Prostate gland (tissue), 2 donors: Measurements from ENCODE around the gene VNN1. TPM values are rescaled to one million over a fixed set of nuclear protein-coding genes. Genes with fewer than 3 reads are reported as not detected.

Experiments
- DNase-seq: peaks from one replicate; pipeline ENCODE4 v3.0.0-alpha.2; 2019; ENCODE audit warnings: low spot score
- H3K27ac ChIP-seq, 2 donors: fragments of 200-600 bp; sonication (generic); 2 replicates each; pipeline ENCODE4 v1.5.1; 2017 to 2019
- H3K27me3 ChIP-seq: fragments of 200-600 bp; sonication (generic); replicated peaks from 2 replicates; pipeline ENCODE4 v1.5.1; 2019; ENCODE audit not compliant: insufficient read depth
- H3K36me3 ChIP-seq, 2 donors: fragments of 200-600 bp; sonication (generic); 1 replicate in 1 of 2; 2 replicates in 1 of 2; pipeline versions ENCODE4 v1.5.1 to v1.8.1; 2017 to 2019
- H3K4me1 ChIP-seq: fragments of 200-600 bp; sonication (generic); replicated peaks from 2 replicates; pipeline ENCODE4 v1.5.1; 2019
- H3K4me3 ChIP-seq, 2 donors: fragments of 200-600 bp; sonication (generic); 2 replicates each; pipeline ENCODE4 v1.5.1; 2017 to 2019
- H3K9me3 ChIP-seq: fragments of 200-600 bp; sonication (generic); 2 replicates; pipeline ENCODE4 v1.5.1; 2017
- POLR2A ChIP-seq: fragments of 450-650 bp; IDR thresholded peaks from one replicate; pipeline ENCODE4 v1.6.1; 2016; ENCODE audit warnings: antibody characterized with exemption, mild to moderate bottlenecking
- POLR2AphosphoS5 ChIP-seq: sonication (generic); formaldehyde crosslinking; IDR thresholded peaks from one replicate; pipeline ENCODE4 v1.6.1; 2017; ENCODE audit warnings: antibody characterized with exemption
- WGBS: methylation state at CpG from one replicate; pipeline ENCODE4 v1.1.5; 2018; 5-methylcytosine and 5-hydroxymethylcytosine counted together
- intact Hi-C: fragments of 100-400 bp; cut with DNase I; formaldehyde crosslinking; loops from one replicate; pipeline ENCODE4 v1.14.2; 2022
- total RNA-seq, 2 donors: library from RNA; depleted of rRNA; stranded (reverse); fragments of >200 nt; gene quantifications; one replicate each; pipeline ENCODE4 v1.1.0, GENCODE V29; 2016
- TF ChIP-seq, protein P1 (sequence below), 4 experiments: fragments of 200-600 bp in 2 of 4; fragments of 450-650 bp in 2 of 4; sonication (generic) in 2 of 4; IDR thresholded peaks; 1 replicate in 3 of 4; 2 replicates in 1 of 4; pipeline ENCODE4 v1.5.1; 2016 to 2019; ENCODE audit warnings: antibody characterized with exemption in 4 of 4, mild to moderate bottlenecking in 2 of 4, moderate library complexity in 2 of 4

VNN1 gene
- total RNA-seq, 2 donors from 2014 or later, result 0.32 to 0.34 TPM

DNA sequence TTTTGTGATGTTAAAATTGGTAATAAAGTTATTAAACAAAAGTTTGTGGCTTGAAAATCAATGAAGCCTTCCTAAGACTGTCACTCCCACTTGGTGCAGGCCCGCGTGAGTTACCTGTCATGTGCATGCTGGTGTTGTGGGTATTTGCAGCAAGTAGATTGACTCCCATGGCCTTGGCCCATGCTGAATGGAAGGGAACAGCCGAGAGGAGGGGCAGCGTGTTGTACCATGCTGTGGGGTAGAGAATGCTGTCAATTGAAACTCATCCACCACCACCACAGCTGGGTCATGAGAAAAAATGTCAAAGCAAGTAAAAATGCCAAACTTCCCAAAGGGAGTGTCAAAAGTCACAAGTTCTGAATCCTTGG is 12.7 kb upstream of the VNN1 start:
- 82% methylated on average over 4 of the region's 4 CpGs for WGBS
- intact Hi-C loops, result no loop called here

DNA sequence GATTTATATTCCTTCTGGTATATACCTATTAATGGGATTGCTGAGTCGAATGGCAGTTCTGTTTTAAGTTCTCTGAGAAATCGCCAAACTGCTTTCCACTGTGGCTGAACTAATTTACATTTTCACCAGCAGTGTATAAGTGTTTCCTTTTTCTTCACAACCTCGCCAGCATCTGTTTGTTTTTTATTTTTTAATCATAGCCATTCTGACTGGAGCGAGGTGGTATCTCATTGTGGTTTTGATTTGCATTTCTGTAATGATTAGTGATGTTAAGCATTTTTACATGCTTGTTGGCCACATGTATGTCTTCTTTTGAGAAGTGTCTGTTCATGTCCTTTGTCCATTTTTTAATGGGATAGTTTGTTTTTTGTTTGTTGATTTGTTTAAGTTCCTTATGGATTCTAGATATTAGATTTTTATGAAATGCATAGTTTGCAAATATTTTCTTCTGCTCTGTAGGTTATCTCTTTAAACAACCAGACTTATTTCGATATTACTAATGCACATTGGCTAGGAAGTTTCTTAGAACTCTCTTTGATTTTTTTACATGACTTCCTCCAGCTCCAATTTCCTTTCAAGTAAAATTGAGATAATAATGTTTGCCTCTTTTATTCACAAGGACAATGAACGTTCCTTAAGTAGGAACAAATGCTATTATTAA is 12.2 kb upstream of the VNN1 start:
- Histone ChIP-seq H3K9me3 (no peaks in the 10 kb centered on the region), H3K4me3 (no peak overlapping the region), H3K27me3 (no peaks in the 10 kb centered on the region), H3K27ac (no peak overlapping the region), H3K4me1 (no peaks in the 10 kb centered on the region), H3K36me3 (no peaks in the 10 kb centered on the region)
- no peak for DNase-seq
- TF ChIP-seq POLR2A, result no peak
- no peak for TF ChIP-seq POLR2AphosphoS5
- TF ChIP-seq, protein P1, sequence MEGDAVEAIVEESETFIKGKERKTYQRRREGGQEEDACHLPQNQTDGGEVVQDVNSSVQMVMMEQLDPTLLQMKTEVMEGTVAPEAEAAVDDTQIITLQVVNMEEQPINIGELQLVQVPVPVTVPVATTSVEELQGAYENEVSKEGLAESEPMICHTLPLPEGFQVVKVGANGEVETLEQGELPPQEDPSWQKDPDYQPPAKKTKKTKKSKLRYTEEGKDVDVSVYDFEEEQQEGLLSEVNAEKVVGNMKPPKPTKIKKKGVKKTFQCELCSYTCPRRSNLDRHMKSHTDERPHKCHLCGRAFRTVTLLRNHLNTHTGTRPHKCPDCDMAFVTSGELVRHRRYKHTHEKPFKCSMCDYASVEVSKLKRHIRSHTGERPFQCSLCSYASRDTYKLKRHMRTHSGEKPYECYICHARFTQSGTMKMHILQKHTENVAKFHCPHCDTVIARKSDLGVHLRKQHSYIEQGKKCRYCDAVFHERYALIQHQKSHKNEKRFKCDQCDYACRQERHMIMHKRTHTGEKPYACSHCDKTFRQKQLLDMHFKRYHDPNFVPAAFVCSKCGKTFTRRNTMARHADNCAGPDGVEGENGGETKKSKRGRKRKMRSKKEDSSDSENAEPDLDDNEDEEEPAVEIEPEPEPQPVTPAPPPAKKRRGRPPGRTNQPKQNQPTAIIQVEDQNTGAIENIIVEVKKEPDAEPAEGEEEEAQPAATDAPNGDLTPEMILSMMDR (IDR thresholded peaks at IDR 0.05), result no peak
- intact Hi-C loops, result no loop called here
- WGBS, result 68% methylated on average over 6 of the region's 6 CpGs

More for the DNA sequence above, 12.7 kb upstream of the VNN1 start:
- no peaks in the 10 kb centered on the region for H3K9me3 ChIP-seq
- H3K36me3 ChIP-seq, result no peaks in the 10 kb centered on the region
- H3K4me1 ChIP-seq, result no peaks in the 10 kb centered on the region
- no peak overlapping the region for H3K4me3 ChIP-seq
- TF ChIP-seq, protein P1 (IDR thresholded peaks at IDR 0.05), result no peak
- TF ChIP-seq POLR2AphosphoS5 (no peak), POLR2A (no peak)
- DNase-seq, result no peak
- H3K27me3 ChIP-seq, result no peaks in the 10 kb centered on the region
- H3K27ac ChIP-seq, result no peak overlapping the region

DNA sequence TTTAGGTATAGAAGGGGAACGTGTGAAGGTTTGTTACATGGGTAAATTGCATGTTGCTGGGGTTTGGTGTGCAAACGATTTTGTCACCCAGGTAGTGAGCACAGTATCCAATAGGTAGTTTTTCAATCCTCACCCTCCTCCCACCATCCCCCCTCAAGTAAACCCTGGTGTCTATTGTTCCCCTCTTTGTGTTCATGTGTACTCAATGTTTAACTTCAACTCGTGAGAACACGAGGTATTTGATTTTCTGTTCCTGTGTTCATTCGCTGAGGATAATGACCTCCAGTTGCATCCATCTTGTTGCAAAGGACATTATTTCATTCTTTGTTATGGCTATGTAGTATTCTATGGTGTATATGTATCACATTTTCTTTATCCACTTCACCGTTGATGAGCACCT is 11.6 kb upstream of the VNN1 start:
- DNase-seq, result no peak
- H3K27me3 ChIP-seq, result no peaks in the 10 kb centered on the region
- TF ChIP-seq POLR2AphosphoS5, result no peak
- TF ChIP-seq, protein P1 (IDR thresholded peaks at IDR 0.05), result no peak
- TF ChIP-seq POLR2A, result no peak
- no peak overlapping the region for H3K4me3 ChIP-seq
- no peak overlapping the region for H3K27ac ChIP-seq
- intact Hi-C loops, result no loop called here
- no peaks in the 10 kb centered on the region for H3K36me3 ChIP-seq
- H3K4me1 ChIP-seq, result no peaks in the 10 kb centered on the region
- 66% methylated on average over 6 of the region's 6 CpGs for WGBS
- H3K9me3 ChIP-seq, result no peaks in the 10 kb centered on the region

DNA sequence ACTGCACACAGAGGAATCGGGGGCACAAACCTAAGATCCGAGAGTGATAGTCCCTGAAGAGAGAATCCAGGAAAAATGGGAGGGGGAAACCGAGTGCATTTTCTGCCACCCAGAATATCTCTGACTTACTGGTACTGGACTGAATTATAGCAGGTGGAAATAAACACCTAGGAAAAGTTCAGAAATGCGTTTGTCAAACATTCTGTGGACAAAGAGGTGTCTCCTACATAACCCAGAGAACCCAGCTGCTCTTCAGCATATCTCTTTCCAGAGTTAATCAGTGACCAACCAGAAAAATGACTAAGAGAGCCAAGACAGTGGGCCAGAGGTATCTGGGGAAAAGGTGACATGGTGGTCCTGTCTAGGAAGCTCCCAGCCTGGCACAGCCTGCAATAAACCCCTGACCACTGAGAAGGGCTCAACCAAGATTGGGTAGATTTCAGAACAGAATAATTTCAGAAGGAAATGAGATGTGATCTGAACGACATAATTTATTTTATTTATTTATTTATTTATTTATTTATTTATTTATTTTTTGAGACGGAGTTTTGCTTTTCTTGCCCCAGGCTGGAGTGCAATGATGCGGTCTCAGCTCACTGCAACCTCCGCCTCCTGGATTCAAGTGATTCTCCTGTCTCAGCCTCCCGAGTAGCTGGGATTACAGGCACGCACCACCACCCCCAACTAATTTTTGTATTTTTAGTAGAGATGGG is 6.0 kb upstream of the VNN1 start:
- intact Hi-C loops, result no loop called here

More for the DNA sequence above, 6.0 kb upstream of the VNN1 start:
- no peaks in the 10 kb centered on the region for H3K9me3 ChIP-seq
- no peak overlapping the region for H3K4me3 ChIP-seq
- H3K4me1 ChIP-seq, result no peaks in the 10 kb centered on the region
- no peak for DNase-seq
- TF ChIP-seq, protein P1 (IDR thresholded peaks at IDR 0.05), result no peak
- TF ChIP-seq POLR2AphosphoS5, result no peak
- no peak for TF ChIP-seq POLR2A
- H3K27me3 ChIP-seq, result no peaks in the 10 kb centered on the region
- H3K36me3 ChIP-seq, result no peaks in the 10 kb centered on the region
- 90% methylated on average over 10 of the region's 10 CpGs for WGBS
- no peak overlapping the region for H3K27ac ChIP-seq
